Effector CD8-positive, alpha-beta T cell (primary cell): Measurements from ENCODE around the gene NBPF10.
"Not testable (repeated sequence)": the region's sequence is repeated elsewhere in the genome, so short reads cannot be mapped to it uniquely, and the experiment has no call there.

Experiments used
- DNase-seq: peaks from one replicate; lab custom pipeline; 2025; lab: John Stamatoyannopoulos, UW
- total RNA-seq, 4 experiments: gene quantifications; one replicate each; lab custom pipeline; 2026; lab: John Stamatoyannopoulos, UW

NBPF10 gene
- total RNA-seq: 4.3 to 25.2 (median 8.1) reads per million in 4 experiments

- not testable (repeated sequence) for DNase-seq
Measured at GRCh38 chr1:146144465-146144864, at the start of gene NBPF10. Gene NBPF10, minus strand, starts transcription at chr1:146144804. Its CDS starts 35 bp downstream, at chr1:146144769.

GRCh38 chr1:146174531-146174930 lies 29.9 kb upstream of the NBPF10 start:
- DNase-seq: not testable (repeated sequence)

- not testable (repeated sequence) for DNase-seq
Measured at GRCh38 chr1:146167740-146168139, 23.1 kb upstream of the NBPF10 start.

- DNase-seq: not testable (repeated sequence)
Measured at GRCh38 chr1:146167273-146167672, 22.7 kb upstream of the NBPF10 start.
